Hepatocyte (in vitro differentiated cells): ENCODE data around the gene GALNT7. TPM values are rescaled to one million over a fixed set of nuclear protein-coding genes. Genes with fewer than 3 reads are reported as not detected.

Source experiments
- DNase-seq: peaks from one replicate; pipeline ENCODE4 v3.0.0-alpha.2; 2016; ENCODE audit warnings: low spot score
- H2AFZ ChIP-seq: fragments of 200-600 bp; sonication (generic); 2 replicates; pipeline ENCODE4 v1.6.0; 2016; ENCODE audit warnings: antibody characterized with exemption, mild to moderate bottlenecking
- H3K27ac ChIP-seq: fragments of 200-600 bp; sonication (generic); 2 replicates; pipeline ENCODE4 v1.5.1; 2016; ENCODE audit warnings: mild to moderate bottlenecking
- H3K27me3 ChIP-seq: fragments of 200-600 bp; sonication (generic); 2 replicates; pipeline ENCODE4 v1.6.1; 2016
- H3K36me3 ChIP-seq: fragments of 200-600 bp; sonication (generic); replicated peaks from 2 replicates; pipeline ENCODE4 v1.5.1; 2016; ENCODE audit warnings: low read depth; ENCODE audit not compliant: insufficient read depth
- H3K4me1 ChIP-seq: fragments of 200-600 bp; sonication (generic); 2 replicates; pipeline ENCODE4 v1.5.1; 2016; ENCODE audit warnings: mild to moderate bottlenecking, moderate library complexity; ENCODE audit not compliant: insufficient read depth
- H3K4me2 ChIP-seq: fragments of 200-600 bp; sonication (generic); 2 replicates; pipeline ENCODE4 v1.6.0; 2016
- H3K4me3 ChIP-seq: fragments of 200-600 bp; sonication (generic); 2 replicates; pipeline ENCODE4 v1.5.1; 2016; ENCODE audit warnings: mild to moderate bottlenecking
- H3K79me2 ChIP-seq: fragments of 200-600 bp; sonication (generic); 2 replicates; pipeline ENCODE4 v1.6.0; 2017; ENCODE audit warnings: mild to moderate bottlenecking
- H3K9me2 ChIP-seq: fragments of 200-600 bp; sonication (generic); replicated peaks from 2 replicates; pipeline ENCODE4 v1.6.0; 2017; ENCODE audit warnings: mild to moderate bottlenecking; ENCODE audit not compliant: insufficient read depth
- H3K9me3 ChIP-seq: fragments of 200-600 bp; sonication (generic); 2 replicates; pipeline ENCODE4 v1.5.1; 2016; ENCODE audit warnings: low read depth, mild to moderate bottlenecking
- H4K20me1 ChIP-seq: fragments of 200-600 bp; sonication (generic); 2 replicates; pipeline ENCODE4 v1.6.0; 2016; ENCODE audit warnings: mild to moderate bottlenecking; ENCODE audit not compliant: insufficient read depth, poor library complexity, severe bottlenecking
- EZH2 ChIP-seq: fragments of 200-600 bp; sonication (generic); IDR thresholded peaks from 2 replicates; pipeline ENCODE4 v1.6.1; 2016; ENCODE audit warnings: antibody characterized with exemption, mild to moderate bottlenecking, borderline replicate concordance
- EZH2phosphoT487 ChIP-seq: fragments of 200-600 bp; sonication (generic); IDR thresholded peaks from one replicate; pipeline ENCODE4 v1.6.1; 2018; ENCODE audit warnings: antibody characterized with exemption, mild to moderate bottlenecking, low read depth, moderate library complexity; ENCODE audit not compliant: unreplicated experiment, severe bottlenecking
- WGBS: methylation state at CpG from one replicate; pipeline ENCODE4 v1.1.6; 2016; ENCODE audit warnings: low lambda C conversion rate; ENCODE audit errors: missing lambda C conversion rate; 5-methylcytosine and 5-hydroxymethylcytosine counted together
- polyA plus RNA-seq: library from polyadenylated mRNA; unstranded; fragments of >200 nt; fragmentation: Nextera tagmentation; extraction: Ambion mirVana; gene quantifications from 2 replicates; pipeline ENCODE4 v1.2.1, GENCODE V29; 2016
- total RNA-seq: library from RNA; depleted of rRNA; stranded (reverse); fragments of >200 nt; gene quantifications from 2 replicates; pipeline ENCODE4 v1.2.3, GENCODE V29; 2014
- TF ChIP-seq, protein P1 (sequence below): fragments of 200-600 bp; sonication (generic); IDR thresholded peaks from 2 replicates; pipeline ENCODE4 v1.5.1; 2016; ENCODE audit warnings: antibody characterized with exemption, mild to moderate bottlenecking; ENCODE audit not compliant: poor library complexity

GALNT7 gene
- total and polyA plus RNA-seq, 2 experiments from 2014 or later = 23.7 to 44.6 TPM

DNA sequence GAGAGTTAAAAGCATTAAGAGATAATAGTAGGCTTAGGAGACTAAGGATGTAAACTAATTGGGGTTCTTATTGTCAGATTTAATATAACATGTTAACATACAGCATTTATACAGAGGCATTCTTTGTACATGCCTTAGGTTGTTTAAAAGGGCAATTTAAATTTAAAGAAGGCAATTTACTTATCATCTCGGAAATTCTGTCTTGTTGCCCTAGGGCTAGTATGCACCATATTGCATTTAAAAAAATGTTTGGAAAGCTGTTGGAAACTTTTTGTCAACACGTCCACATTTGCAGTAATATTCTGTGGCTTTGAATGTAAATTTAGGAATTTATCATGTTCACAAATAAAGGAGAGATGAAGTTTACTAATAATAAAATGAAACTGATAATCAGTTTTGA, 25.5 kb downstream of the GALNT7 start:
- DNase-seq = no peak
- Histone ChIP-seq H3K9me3 (no peaks in the 10 kb centered on the region), H3K27me3 (no peaks in the 10 kb centered on the region), H3K9me2 (no peaks in the 10 kb centered on the region), H4K20me1 (no peaks in the 10 kb centered on the region), H3K36me3 (no peaks in the 10 kb centered on the region), H3K79me2 (peaks cover 62% of the 10 kb centered on the region), H3K4me1 (no peaks in the 10 kb centered on the region), H3K27ac (no peak overlapping the region), H3K4me3 (no peak overlapping the region), H2AFZ (no peak overlapping the region), H3K4me2 (no peak overlapping the region)
- WGBS = 55% methylated on average over 2 of the region's 2 CpGs
- TF ChIP-seq, protein P1, sequence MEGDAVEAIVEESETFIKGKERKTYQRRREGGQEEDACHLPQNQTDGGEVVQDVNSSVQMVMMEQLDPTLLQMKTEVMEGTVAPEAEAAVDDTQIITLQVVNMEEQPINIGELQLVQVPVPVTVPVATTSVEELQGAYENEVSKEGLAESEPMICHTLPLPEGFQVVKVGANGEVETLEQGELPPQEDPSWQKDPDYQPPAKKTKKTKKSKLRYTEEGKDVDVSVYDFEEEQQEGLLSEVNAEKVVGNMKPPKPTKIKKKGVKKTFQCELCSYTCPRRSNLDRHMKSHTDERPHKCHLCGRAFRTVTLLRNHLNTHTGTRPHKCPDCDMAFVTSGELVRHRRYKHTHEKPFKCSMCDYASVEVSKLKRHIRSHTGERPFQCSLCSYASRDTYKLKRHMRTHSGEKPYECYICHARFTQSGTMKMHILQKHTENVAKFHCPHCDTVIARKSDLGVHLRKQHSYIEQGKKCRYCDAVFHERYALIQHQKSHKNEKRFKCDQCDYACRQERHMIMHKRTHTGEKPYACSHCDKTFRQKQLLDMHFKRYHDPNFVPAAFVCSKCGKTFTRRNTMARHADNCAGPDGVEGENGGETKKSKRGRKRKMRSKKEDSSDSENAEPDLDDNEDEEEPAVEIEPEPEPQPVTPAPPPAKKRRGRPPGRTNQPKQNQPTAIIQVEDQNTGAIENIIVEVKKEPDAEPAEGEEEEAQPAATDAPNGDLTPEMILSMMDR = no peak
- TF ChIP-seq EZH2 (no peak), EZH2phosphoT487 (no peak)

DNA sequence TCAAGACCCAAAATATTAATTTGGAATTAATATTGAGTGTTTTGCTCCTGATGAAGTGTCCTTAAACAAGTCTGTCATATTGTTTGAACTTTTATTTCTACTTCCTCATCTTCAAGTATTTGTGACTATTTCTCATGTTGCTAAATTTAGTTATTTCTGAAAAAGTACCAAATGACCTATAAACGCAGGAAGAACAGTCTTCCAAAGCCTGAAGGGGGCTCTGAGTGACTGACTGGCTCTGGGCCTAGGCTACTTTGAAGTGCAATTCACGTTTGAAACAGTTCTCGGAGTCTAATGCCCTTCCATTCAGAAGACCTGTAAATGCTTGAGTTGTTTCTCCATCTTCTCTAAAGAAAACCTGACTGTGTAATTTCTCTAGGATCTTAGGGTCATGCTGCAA, 26.5 kb downstream of the GALNT7 start:
- Histone ChIP-seq H3K9me2 (no peaks in the 10 kb centered on the region), H2AFZ (no peak overlapping the region), H3K4me1 (no peaks in the 10 kb centered on the region), H3K4me3 (no peak overlapping the region), H3K27me3 (no peaks in the 10 kb centered on the region), H3K27ac (no peak overlapping the region), H3K9me3 (no peaks in the 10 kb centered on the region), H3K4me2 (no peak overlapping the region), H4K20me1 (no peaks in the 10 kb centered on the region), H3K79me2 (peaks cover 58% of the 10 kb centered on the region), H3K36me3 (no peaks in the 10 kb centered on the region)
- 80% methylated on average over 3 of the region's 3 CpGs for WGBS
- TF ChIP-seq, protein P1 = no peak
- TF ChIP-seq EZH2phosphoT487 (no peak), EZH2 (no peak)
- no peak for DNase-seq

GRCh38 chr4:173199553-173199952, 30.9 kb downstream of the GALNT7 start:
- no peak overlapping the region for H3K27ac ChIP-seq
- H3K4me2 ChIP-seq = no peak overlapping the region
- H4K20me1 ChIP-seq = no peaks in the 10 kb centered on the region
- H3K4me1 ChIP-seq = no peaks in the 10 kb centered on the region
- no peak overlapping the region for H2AFZ ChIP-seq
- no peaks in the 10 kb centered on the region for H3K9me2 ChIP-seq
- no peaks in the 10 kb centered on the region for H3K36me3 ChIP-seq
- TF ChIP-seq, protein P1 = no peak
- TF ChIP-seq EZH2phosphoT487 (no peak), EZH2 (no peak)
- peaks cover 43% of the 10 kb centered on the region for H3K79me2 ChIP-seq
- no peaks in the 10 kb centered on the region for H3K9me3 ChIP-seq
- H3K4me3 ChIP-seq = no peak overlapping the region
- H3K27me3 ChIP-seq = no peaks in the 10 kb centered on the region
- DNase-seq = no peak
- WGBS = 92% methylated on average over 4 of the region's 4 CpGs

- Histone ChIP-seq H4K20me1 (no peaks in the 10 kb centered on the region), H3K4me3 (no peak overlapping the region), H3K79me2 (peaks cover 42% of the 10 kb centered on the region), H3K9me2 (no peaks in the 10 kb centered on the region), H2AFZ (no peak overlapping the region), H3K9me3 (no peaks in the 10 kb centered on the region), H3K36me3 (no peaks in the 10 kb centered on the region), H3K4me2 (no peak overlapping the region), H3K27ac (no peak overlapping the region), H3K4me1 (no peaks in the 10 kb centered on the region), H3K27me3 (no peaks in the 10 kb centered on the region)
- DNase-seq = no peak
- WGBS = 93% methylated on average over 4 of the region's 4 CpGs
- TF ChIP-seq EZH2phosphoT487 (no peak), EZH2 (no peak)
- TF ChIP-seq, protein P1 = no peak
These were observed 31.7 kb downstream of the GALNT7 start for GRCh38 chr4:173200103-173200884.
